Mammary epithelial cell (primary cell): ENCODE measurements around the gene ATP11A.

Experiments
- CTCF ChIP-seq, 2 donors: IDR thresholded peaks in 1 of 2; conservative IDR thresholded peaks in 1 of 2; 2 replicates each; pipeline ENCODE4 v1.5.1; 2011 to 2012; ENCODE audit warnings: inconsistent platforms in 2 of 2, low read length in 2 of 2, mild to moderate bottlenecking in 2 of 2, control low read depth in 1 of 2, low read depth in 1 of 2; ENCODE audit not compliant: insufficient read depth in 1 of 2; ENCODE audit errors: extremely low read depth in 1 of 2
- EZH2 ChIP-seq: IDR thresholded peaks from 2 replicates; pipeline ENCODE4 v1.6.1; 2012; ENCODE audit warnings: low read length, inconsistent platforms, borderline replicate concordance

GRCh38 chr13:112710855-112711527, 21.2 kb downstream of the ATP11A start:
- TF ChIP-seq CTCF (conservative IDR thresholded peaks at IDR 0.05 in 1 of 2, IDR thresholded peaks at IDR 0.05 in 1 of 2; ENCODE audit: extremely low read depth in 1 of 2, insufficient read depth in 1 of 2, low read depth in 1 of 2, low read length in 2 of 2) (no peak), EZH2 (no peak)
